GM18511 (cell line): ENCODE data around the gene FAM20C.
"Not testable (repeated sequence)": the region's sequence is repeated elsewhere in the genome, so short reads cannot be mapped to it uniquely, and the experiment has no call there.

Experiments used
- ATAC-seq: cut with Tn5 transposase; IDR thresholded peaks from one replicate; pipeline ENCODE4 v1.9.1; 2021; ENCODE audit warnings: mild to moderate bottlenecking, moderate library complexity; ENCODE audit not compliant: unreplicated experiment

FAM20C gene

DNA sequence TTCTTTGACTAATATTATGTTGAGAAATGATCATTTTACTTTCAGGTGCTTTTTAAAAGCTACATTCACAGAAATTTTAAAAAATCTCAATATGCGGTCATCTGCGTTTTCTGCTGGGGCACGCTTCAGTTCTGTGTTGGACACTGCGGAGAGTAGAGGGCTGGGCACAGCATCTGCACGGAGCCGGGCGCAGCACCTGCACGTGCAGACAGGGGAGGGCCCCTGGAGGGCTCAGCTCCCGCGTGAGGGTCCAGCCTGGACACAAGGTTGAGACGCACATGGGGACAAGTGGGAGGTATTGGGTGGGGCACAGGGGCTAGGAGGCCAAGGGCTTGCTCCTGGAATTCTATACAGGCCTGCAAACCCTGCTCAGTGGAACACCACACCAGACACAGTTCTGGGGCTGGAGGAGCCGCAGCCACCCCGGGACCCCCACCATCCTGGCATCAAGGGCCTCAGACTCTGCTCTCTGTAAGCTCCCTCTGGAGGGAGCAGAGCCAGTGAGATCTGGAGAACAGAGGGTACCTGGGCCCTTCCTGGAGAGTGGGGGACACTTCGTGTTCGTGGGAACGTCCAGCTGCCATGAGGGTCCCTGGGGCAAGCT lies 20.4 kb upstream of the FAM20C start:
- ATAC-seq = no peak

- no peak for ATAC-seq
Observed at GRCh38 chr7:173209-173918, 19.0 kb upstream of the FAM20C start.

- no peak for ATAC-seq
Observed at GRCh38 chr7:174716-175115, 17.7 kb upstream of the FAM20C start.

GRCh38 chr7:175955-176354 lies 16.4 kb upstream of the FAM20C start:
- no peak for ATAC-seq

GRCh38 chr7:176381-176780 lies 16.0 kb upstream of the FAM20C start:
- ATAC-seq = no peak

GRCh38 chr7:176786-177459 lies 15.4 kb upstream of the FAM20C start:
- ATAC-seq = no peak

DNA sequence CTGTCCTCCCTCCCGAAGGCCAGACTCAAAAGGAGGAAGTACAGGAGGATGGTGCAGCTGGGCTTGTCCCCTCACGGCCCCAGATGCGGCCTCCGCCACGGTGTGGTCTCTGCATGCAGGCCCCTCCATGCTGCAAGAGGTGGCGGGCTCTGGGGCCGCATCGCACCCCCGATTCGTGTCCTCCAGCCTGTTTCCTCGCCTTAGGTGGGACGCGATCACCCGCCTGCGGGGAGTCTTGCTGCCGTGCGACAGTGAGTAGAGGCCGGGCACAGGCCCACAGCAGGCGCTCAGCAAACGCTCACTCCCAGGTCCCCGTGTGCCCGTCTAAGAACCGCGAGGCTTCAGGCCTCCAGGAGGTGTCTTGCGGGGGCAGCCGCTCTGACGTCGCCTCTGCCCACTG lies 13.9 kb upstream of the FAM20C start:
- ATAC-seq = no peak

GRCh38 chr7:179209-179681 lies 13.1 kb upstream of the FAM20C start:
- no peak for ATAC-seq

GRCh38 chr7:179948-180694 lies 12.2 kb upstream of the FAM20C start:
- no peak for ATAC-seq

- ATAC-seq = no peak
Observed at GRCh38 chr7:181738-182137, 10.6 kb upstream of the FAM20C start.

DNA sequence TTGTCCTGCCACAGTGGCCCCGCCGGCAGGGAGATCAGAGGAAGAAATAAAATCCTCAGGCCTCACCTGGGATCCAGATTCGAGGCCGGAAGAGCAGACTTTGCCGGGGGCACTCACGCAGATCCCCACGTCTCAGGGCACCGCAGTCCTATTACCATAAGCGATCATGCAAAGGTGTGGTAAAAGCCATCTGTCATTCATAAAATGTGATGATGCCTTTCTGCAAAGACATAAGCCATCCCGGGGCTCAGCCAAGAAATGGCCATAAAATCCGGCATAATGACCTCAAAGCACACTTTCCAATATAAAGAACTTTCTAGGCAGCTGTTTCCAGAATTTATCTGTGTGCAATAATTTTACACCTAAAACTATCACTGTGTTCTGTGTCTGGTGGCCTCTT lies 9.9 kb upstream of the FAM20C start:
- ATAC-seq = not testable (repeated sequence)

- no peak for ATAC-seq
Observed at GRCh38 chr7:183496-184292, 8.7 kb upstream of the FAM20C start.

DNA sequence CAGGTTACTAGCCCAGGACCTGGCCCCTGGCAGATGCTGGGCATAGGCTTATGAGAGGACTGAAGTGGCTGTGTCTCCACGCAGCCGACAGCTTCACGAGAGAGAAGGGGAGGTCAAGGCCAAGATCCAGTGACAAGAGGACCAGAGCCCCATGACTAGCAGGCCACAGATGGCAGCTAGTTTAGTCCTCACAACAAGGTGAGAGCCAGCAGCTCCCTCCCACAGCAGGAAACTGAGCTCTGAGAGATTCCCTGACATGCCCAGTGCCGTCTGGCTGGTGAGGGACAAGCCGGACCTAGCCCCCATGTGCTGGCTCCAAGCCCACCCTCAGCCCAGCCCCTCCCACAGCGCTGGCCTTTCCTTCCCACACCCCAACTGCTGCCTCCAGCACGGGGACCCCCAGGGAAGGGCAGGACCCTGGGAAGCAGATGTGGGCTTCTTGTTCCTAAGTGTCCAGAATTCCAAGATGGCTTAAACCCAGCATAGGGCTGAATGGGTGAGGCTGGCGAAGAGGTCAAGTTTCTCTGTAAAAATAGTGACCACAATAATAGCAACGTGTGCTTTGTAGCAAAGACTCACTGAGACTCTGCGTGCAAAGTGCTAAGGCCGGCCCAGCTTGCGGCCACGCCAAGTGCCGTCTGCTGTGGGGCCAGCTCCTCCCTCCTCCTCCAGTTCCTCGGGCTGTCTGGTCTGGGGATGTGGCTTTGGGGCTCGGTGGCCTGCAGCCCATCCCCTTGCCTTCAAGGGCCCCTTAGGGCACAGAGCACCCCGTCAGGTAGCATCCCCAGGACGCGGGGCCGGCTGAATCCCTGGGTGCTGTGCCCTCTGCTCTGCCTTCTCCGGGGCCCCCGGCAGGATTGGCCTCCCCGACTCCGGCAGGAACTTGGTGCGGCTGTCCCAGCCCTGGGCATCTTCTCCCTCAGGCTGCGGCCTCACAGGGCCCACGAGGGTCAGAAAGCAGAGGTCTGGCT lies 7.8 kb upstream of the FAM20C start:
- ATAC-seq = no peak

GRCh38 chr7:186516-187113 lies 5.8 kb upstream of the FAM20C start:
- ATAC-seq = no peak

GRCh38 chr7:187227-187927 lies 5.0 kb upstream of the FAM20C start:
- no peak for ATAC-seq

DNA sequence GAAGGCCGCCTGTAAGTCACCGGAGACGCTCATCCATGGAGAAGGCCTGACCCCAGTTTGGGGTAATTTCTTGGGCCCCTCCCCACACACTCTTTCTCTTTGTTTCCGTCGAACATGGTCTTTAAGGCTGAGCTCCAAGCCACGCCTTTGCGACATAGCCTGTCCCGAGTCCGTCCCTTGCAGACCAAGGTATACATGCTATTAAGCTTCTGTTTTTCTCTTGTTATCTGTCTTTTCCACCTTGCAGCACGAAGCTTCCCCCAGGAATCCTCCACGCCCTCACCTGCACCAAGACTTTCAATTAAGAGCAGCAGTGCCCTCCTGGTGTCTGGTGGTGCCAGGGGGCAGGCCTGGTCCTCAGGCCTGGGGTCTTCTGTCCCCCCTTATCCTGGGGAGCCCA lies 4.2 kb upstream of the FAM20C start:
- no peak for ATAC-seq

- no peak for ATAC-seq
Observed at GRCh38 chr7:188727-189500, 3.5 kb upstream of the FAM20C start.

DNA sequence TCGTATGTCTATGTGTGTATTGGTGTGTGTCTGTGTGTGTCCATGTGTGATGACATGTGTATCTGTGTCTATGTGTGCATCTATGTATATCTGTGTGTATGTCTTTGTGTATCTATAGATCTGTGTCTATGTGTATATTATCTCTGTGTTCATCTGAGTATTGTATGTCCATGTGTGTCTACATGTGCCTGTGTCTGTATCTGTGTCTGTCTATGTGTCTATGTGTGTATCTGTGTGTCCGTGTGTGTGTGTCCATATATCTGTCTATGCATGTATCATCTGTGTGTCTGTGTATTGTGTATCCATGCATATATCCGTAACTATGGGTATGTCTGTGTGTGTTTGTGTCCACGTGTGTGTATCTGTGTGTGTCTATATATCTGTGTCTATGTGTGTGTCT lies 2.7 kb upstream of the FAM20C start:
- no peak for ATAC-seq
